Activated CD8-positive, alpha-beta T cell treated with anti-CD3 and anti-CD28 coated beads for 36 hours (primary cell): ENCODE data around the gene GATA6. TPM values are rescaled to one million over a fixed set of nuclear protein-coding genes. Genes with fewer than 3 reads are reported as not detected.
"Not testable (repeated sequence)": the region's sequence is repeated elsewhere in the genome, so short reads cannot be mapped to it uniquely, and the experiment has no call there.

Experiments used
- ATAC-seq: fragments of 200-7000 bp; cut with Tn5 transposase; one replicate; pipeline ENCODE4 v1.10.0; 2021; ENCODE audit warnings: mild to moderate bottlenecking, moderate library complexity
- CTCF ChIA-PET: fragments of 350-600 bp; sonication (Branson Sonifier 250); formaldehyde crosslinking; loops from one replicate; lab custom pipeline; 2021; ENCODE audit warnings: antibody characterized with exemption; lab: Charles Lee
- POLR2A ChIA-PET: fragments of 350-600 bp; sonication (Branson Sonifier 250); formaldehyde crosslinking; loops from one replicate; lab custom pipeline; 2021; ENCODE audit warnings: antibody characterized with exemption; lab: Charles Lee
- DNase-seq: peaks from one replicate; pipeline ENCODE4 v3.0.0-alpha.2; 2020
- H3K27ac Mint-ChIP-seq: one replicate; pipeline ENCODE4 v1.8.0; 2021; ENCODE audit warnings: mild to moderate bottlenecking, mixed read lengths
- H3K27me3 Mint-ChIP-seq: one replicate; pipeline ENCODE4 v1.8.0; 2021; ENCODE audit warnings: mixed read lengths
- H3K36me3 Mint-ChIP-seq: one replicate; pipeline ENCODE4 v1.8.0; 2021; ENCODE audit warnings: low read depth, mixed read lengths
- H3K4me1 Mint-ChIP-seq: one replicate; pipeline ENCODE4 v1.8.0; 2021; ENCODE audit warnings: low read depth, mixed read lengths
- H3K4me3 Mint-ChIP-seq: one replicate; pipeline ENCODE4 v1.8.0; 2021; ENCODE audit warnings: mild to moderate bottlenecking, moderate library complexity, mixed read lengths
- H3K9me3 Mint-ChIP-seq: one replicate; pipeline ENCODE4 v1.8.0; 2021; ENCODE audit warnings: mixed read lengths
- CTCF ChIP-seq: fragments of 200-600 bp; IDR thresholded peaks from one replicate; pipeline ENCODE4 v1.8.0; 2022; ENCODE audit warnings: antibody characterized with exemption, mild to moderate bottlenecking
- intact Hi-C: fragments of 100-400 bp; cut with micrococcal nuclease; formaldehyde crosslinking; loops from one replicate; pipeline ENCODE4 v1.10.0; 2022
- total RNA-seq, 2 experiments: library from RNA; stranded (reverse); gene quantifications; one replicate each; pipeline ENCODE4 v1.2.3, GENCODE V29; 2021

The GATA6 gene
- total RNA-seq, 2 experiments from 2014 or later: not detected

- DNase-seq (no peak), ATAC-seq (no peak)
- ChIA-PET POLR2A (no interaction called here), CTCF (no interaction called here)
- peaks cover 8% of the 10 kb centered on the region for H3K27me3 Mint-ChIP-seq
- no peak overlapping the region for H3K4me3 Mint-ChIP-seq
- H3K36me3 Mint-ChIP-seq: no peaks in the 10 kb centered on the region
- TF ChIP-seq CTCF: no peak
- intact Hi-C loops: no loop called here
- H3K9me3 Mint-ChIP-seq: no peaks in the 10 kb centered on the region
- H3K4me1 Mint-ChIP-seq: peaks cover 3% of the 10 kb centered on the region
- no peak overlapping the region for H3K27ac Mint-ChIP-seq
These were observed 25.7 kb downstream of the GATA6 start for GRCh38 chr18:22195052-22195451.

GRCh38 chr18:22196943-22197342 is 27.6 kb downstream of the GATA6 start:
- H3K4me3 Mint-ChIP-seq, ATAC-seq, H3K36me3 Mint-ChIP-seq, intact Hi-C loops, H3K27ac Mint-ChIP-seq, H3K27me3 Mint-ChIP-seq, CTCF ChIA-PET, H3K4me1 Mint-ChIP-seq, POLR2A ChIA-PET, H3K9me3 Mint-ChIP-seq, DNase-seq: not testable (repeated sequence)

GRCh38 chr18:22197668-22198067 is 28.3 kb downstream of the GATA6 start:
- no peaks in the 10 kb centered on the region for H3K36me3 Mint-ChIP-seq
- ChIA-PET POLR2A (no interaction called here), CTCF (no interaction called here)
- intact Hi-C loops: no loop called here
- H3K27me3 Mint-ChIP-seq: peaks cover 9% of the 10 kb centered on the region
- DNase-seq: no peak
- no peak for TF ChIP-seq CTCF
- no peak for ATAC-seq
- no peaks in the 10 kb centered on the region for H3K9me3 Mint-ChIP-seq
- H3K27ac Mint-ChIP-seq: no peak overlapping the region
- H3K4me3 Mint-ChIP-seq: no peak overlapping the region
- no peaks in the 10 kb centered on the region for H3K4me1 Mint-ChIP-seq

- H3K4me1 Mint-ChIP-seq: no peaks in the 10 kb centered on the region
- no peaks in the 10 kb centered on the region for H3K36me3 Mint-ChIP-seq
- H3K27ac Mint-ChIP-seq: no peak overlapping the region
- TF ChIP-seq CTCF: no peak
- H3K9me3 Mint-ChIP-seq: no peaks in the 10 kb centered on the region
- ATAC-seq (no peak), DNase-seq (no peak)
- intact Hi-C loops: no loop called here
- H3K4me3 Mint-ChIP-seq: no peak overlapping the region
- ChIA-PET CTCF (no interaction called here), POLR2A (no interaction called here)
- peaks cover 8% of the 10 kb centered on the region for H3K27me3 Mint-ChIP-seq
These were observed 28.8 kb downstream of the GATA6 start for GRCh38 chr18:22198163-22198562.

- TF ChIP-seq CTCF: no peak
- H3K4me3 Mint-ChIP-seq: no peak overlapping the region
- intact Hi-C loops: no loop called here
- DNase-seq: no peak
- H3K27ac Mint-ChIP-seq: no peak overlapping the region
- H3K27me3 Mint-ChIP-seq: peaks cover 8% of the 10 kb centered on the region
- POLR2A ChIA-PET: interaction anchor here (0.5 kb wide), 1 partner anchor 994 kb away, joined by 3 read pairs; no protein-coding TSS in a partner anchor
- CTCF ChIA-PET: no interaction called here
- no peaks in the 10 kb centered on the region for H3K9me3 Mint-ChIP-seq
- H3K36me3 Mint-ChIP-seq: no peaks in the 10 kb centered on the region
- ATAC-seq: no peak
- H3K4me1 Mint-ChIP-seq: no peaks in the 10 kb centered on the region
These were observed 29.6 kb downstream of the GATA6 start for GRCh38 chr18:22199005-22199404.
